PC-9 (cell line): ENCODE measurements around the gene ADAR. TPM values are rescaled to one million over a fixed set of nuclear protein-coding genes. Genes with fewer than 3 reads are reported as not detected.

Experiments
- BruUV-seq: library from RNA; stranded (reverse); fragments of 400-500 nt; replicated peaks from 2 replicates; lab custom pipeline; 2021; lab: Mats Ljungman, UMichigan
- CTCF ChIA-PET: fragments of 300-600 bp; sonication (Branson Sonifier 250); formaldehyde crosslinking; loops from one replicate; lab custom pipeline; 2022; ENCODE audit warnings: antibody characterized with exemption; lab: Charles Lee
- POLR2A ChIA-PET: fragments of 300-600 bp; sonication (Branson Sonifier 250); formaldehyde crosslinking; loops from one replicate; lab custom pipeline; 2022; ENCODE audit warnings: antibody characterized with exemption; ENCODE audit not compliant: unreplicated experiment; lab: Charles Lee
- DNase-seq, 2 experiments: peaks; one replicate each; pipeline versions ENCODE4 v3.0.0 to v3.0.0-alpha.2; 2015 to 2022; ENCODE audit warnings: mixed read lengths in 1 of 2
- H2AFZ ChIP-seq: fragments of 200-600 bp; sonication (generic); 2 replicates; pipeline ENCODE4 v1.8.1; 2017; ENCODE audit warnings: antibody characterized with exemption
- H3F3A ChIP-seq: fragments of 200-600 bp; sonication (generic); 2 replicates; pipeline ENCODE4 v1.8.1; 2017; ENCODE audit warnings: antibody characterized with exemption, mild to moderate bottlenecking, low read depth; ENCODE audit not compliant: insufficient read depth
- H3K27ac ChIP-seq: fragments of 200-600 bp; sonication (generic); 2 replicates; pipeline ENCODE4 v1.6.1; 2016; ENCODE audit warnings: mixed run types
- H3K27me3 ChIP-seq: fragments of 200-600 bp; sonication (generic); 2 replicates; pipeline ENCODE4 v1.6.1; 2016; ENCODE audit warnings: low read depth, mixed run types; ENCODE audit not compliant: insufficient read depth
- H3K36me3 ChIP-seq: fragments of 200-600 bp; sonication (generic); 2 replicates; pipeline ENCODE4 v1.6.1; 2016; ENCODE audit warnings: low read depth, mixed run types
- H3K4me1 ChIP-seq: fragments of 200-600 bp; sonication (generic); replicated peaks from 2 replicates; pipeline ENCODE4 v1.6.1; 2016; ENCODE audit warnings: mixed run types; ENCODE audit not compliant: insufficient read depth
- H3K4me2 ChIP-seq: fragments of 200-600 bp; sonication (generic); 2 replicates; pipeline ENCODE4 v1.6.1; 2017; ENCODE audit warnings: mixed run types
- H3K4me3 ChIP-seq: fragments of 200-600 bp; sonication (generic); 2 replicates; pipeline ENCODE4 v1.6.1; 2016; ENCODE audit warnings: mixed run types
- H3K79me2 ChIP-seq: fragments of 200-600 bp; sonication (generic); 2 replicates; pipeline ENCODE4 v1.6.1; 2017; ENCODE audit warnings: low read depth, mixed run types
- H3K9me2 ChIP-seq: fragments of 200-600 bp; sonication (generic); 2 replicates; pipeline ENCODE4 v1.8.1; 2017; ENCODE audit warnings: mild to moderate bottlenecking; ENCODE audit not compliant: insufficient read depth
- H3K9me3 ChIP-seq: fragments of 200-600 bp; sonication (generic); 2 replicates; pipeline ENCODE4 v1.8.1; 2016; ENCODE audit warnings: low read depth; ENCODE audit not compliant: insufficient read depth
- H4K20me1 ChIP-seq: fragments of 200-600 bp; sonication (generic); 2 replicates; pipeline ENCODE4 v1.8.1; 2017; ENCODE audit not compliant: insufficient read depth
- CTCF ChIP-seq: fragments of 200-600 bp; sonication (generic); conservative IDR thresholded peaks from 2 replicates; pipeline ENCODE4 v1.6.1; 2017; ENCODE audit warnings: mixed run types, antibody characterized with exemption, mild to moderate bottlenecking, moderate library complexity
- EZH2 ChIP-seq: fragments of 200-600 bp; sonication (generic); IDR thresholded peaks from 2 replicates; pipeline ENCODE4 v1.8.0; 2017; ENCODE audit warnings: antibody characterized with exemption, low read depth
- intact Hi-C: fragments of 100-400 bp; cut with micrococcal nuclease; formaldehyde crosslinking; loops from one replicate; pipeline ENCODE4 v1.10.0; 2022; ENCODE audit not compliant: unreplicated experiment
- total RNA-seq: library from RNA; stranded (reverse); gene quantifications from 2 replicates; pipeline ENCODE4 v1.2.3, GENCODE V29; 2021

ADAR gene
- total RNA-seq, 1 experiment from 2014 or later: 120 TPM

DNA sequence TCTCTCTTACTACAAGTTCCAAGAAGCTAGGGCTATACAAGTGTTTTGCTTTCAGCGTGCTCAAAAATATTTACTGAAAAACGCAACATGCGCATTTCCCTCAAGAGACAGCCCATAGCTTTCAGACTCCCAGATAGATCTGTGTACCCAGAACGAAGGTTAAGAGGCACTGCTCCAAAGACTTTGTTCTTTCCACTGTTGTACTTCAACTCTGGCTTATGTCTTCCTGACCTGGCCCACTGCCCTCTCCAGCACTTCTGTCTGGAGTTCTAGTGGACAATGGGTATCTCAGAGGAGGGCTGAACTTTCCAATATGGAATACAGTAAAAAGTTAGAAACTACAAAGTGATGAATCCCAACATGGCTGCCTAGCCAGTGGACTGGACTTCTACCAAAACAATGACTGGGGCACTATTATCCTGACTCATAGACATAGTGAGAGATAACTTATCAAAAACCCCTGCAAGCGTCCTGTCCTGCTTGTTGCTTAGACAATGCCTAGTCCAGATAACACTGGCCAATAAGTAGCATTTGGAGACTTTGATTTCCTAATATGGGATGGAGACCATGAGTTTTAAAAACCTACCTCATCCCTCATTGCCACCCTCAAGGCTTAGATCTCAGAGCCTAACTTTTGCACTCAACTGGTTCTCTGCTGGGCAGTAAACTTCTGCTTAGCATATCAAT lies 8.8 kb upstream of the ADAR start:
- no peak for TF ChIP-seq EZH2
- Histone ChIP-seq H3K36me3 (no peaks in the 10 kb centered on the region), H3K4me1 (no peaks in the 10 kb centered on the region), H3K9me2 (no peaks in the 10 kb centered on the region), H4K20me1 (peaks cover 17% of the 10 kb centered on the region), H2AFZ (no peak overlapping the region), H3K27me3 (no peaks in the 10 kb centered on the region), H3K9me3 (no peaks in the 10 kb centered on the region), H3K4me3 (no peak overlapping the region), H3K4me2 (no peak overlapping the region), H3K27ac (no peak overlapping the region), H3K79me2 (peaks cover 52% of the 10 kb centered on the region), H3F3A (no peaks in the 10 kb centered on the region)
- ChIA-PET CTCF (no interaction called here), POLR2A (no interaction called here)
- intact Hi-C loops: no loop called here
- no peak for DNase-seq
- BruUV-seq: no TSS peak

DNA sequence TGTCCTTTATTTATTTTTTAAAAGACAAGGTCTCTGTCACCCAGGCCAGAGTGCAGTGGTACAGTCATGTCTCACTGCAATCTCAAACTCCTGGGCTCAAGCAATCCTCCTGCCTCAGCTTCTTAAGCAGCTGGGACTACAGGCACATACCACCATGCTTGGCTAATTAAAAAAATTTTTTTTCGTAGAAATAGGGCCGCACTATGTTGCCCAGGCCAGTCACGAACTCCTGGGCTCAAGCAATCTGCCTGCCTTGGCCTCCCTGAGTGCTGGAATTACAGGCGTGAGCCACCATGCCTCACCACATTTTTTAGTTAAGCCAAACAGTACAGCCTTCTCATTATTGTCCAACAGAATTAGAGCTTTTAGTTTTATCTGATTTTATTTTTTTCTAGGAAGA lies 7.4 kb upstream of the ADAR start:
- Histone ChIP-seq H3K79me2 (peaks cover 48% of the 10 kb centered on the region), H3K36me3 (no peaks in the 10 kb centered on the region), H4K20me1 (peaks cover 14% of the 10 kb centered on the region), H3K9me2 (no peaks in the 10 kb centered on the region), H3K9me3 (no peaks in the 10 kb centered on the region), H3K27ac (no peak overlapping the region), H3K4me3 (no peak overlapping the region), H3K27me3 (no peaks in the 10 kb centered on the region), H3K4me2 (no peak overlapping the region), H2AFZ (no peak overlapping the region), H3F3A (peaks cover under 1% of the 10 kb centered on the region; the same call in 1 of the 2 replicates), H3K4me1 (no peaks in the 10 kb centered on the region)
- no TSS peak for BruUV-seq
- ChIA-PET CTCF (no interaction called here), POLR2A (no interaction called here)
- no peak for DNase-seq
- intact Hi-C loops: no loop called here
- TF ChIP-seq EZH2: no peak
- TF ChIP-seq CTCF: no peak

DNA sequence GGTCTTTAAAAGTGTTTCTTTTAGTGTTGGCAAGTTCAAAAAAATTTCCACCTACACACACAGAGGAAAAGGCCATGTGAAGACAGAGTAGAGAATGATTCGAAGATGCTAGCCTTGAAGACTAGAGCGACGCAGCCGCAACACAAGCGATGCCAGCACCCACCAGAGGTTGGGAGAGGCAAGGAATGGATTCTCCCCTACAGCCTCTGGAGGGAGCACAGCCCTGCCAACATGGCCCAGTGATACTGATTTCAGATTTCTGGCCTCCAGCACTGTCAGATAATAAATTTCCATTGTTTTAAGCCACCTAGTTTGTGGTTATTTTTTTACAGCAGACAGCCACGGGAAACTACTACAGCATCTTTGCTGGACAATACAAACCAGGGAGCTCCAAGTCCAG lies 6.9 kb upstream of the ADAR start:
- TF ChIP-seq CTCF (no peak), EZH2 (no peak)

GRCh38 chr1:154614247-154614646 lies 6.3 kb upstream of the ADAR start:
- Histone ChIP-seq H3F3A (peaks cover 12% of the 10 kb centered on the region; the same call in 1 of the 2 replicates), H3K27ac (no peak overlapping the region), H3K36me3 (no peaks in the 10 kb centered on the region), H2AFZ (no peak overlapping the region), H4K20me1 (peaks cover 6% of the 10 kb centered on the region), H3K4me1 (peaks cover 5% of the 10 kb centered on the region), H3K27me3 (no peaks in the 10 kb centered on the region), H3K9me2 (no peaks in the 10 kb centered on the region), H3K79me2 (peaks cover 49% of the 10 kb centered on the region), H3K4me2 (no peak overlapping the region), H3K9me3 (no peaks in the 10 kb centered on the region), H3K4me3 (no peak overlapping the region)
- TF ChIP-seq CTCF (no peak), EZH2 (no peak)
- CTCF ChIA-PET: no interaction called here
- intact Hi-C loops: no loop called here
- POLR2A ChIA-PET: no interaction called here
- DNase-seq: no peak
- BruUV-seq: no TSS peak

More for the DNA sequence above, 6.9 kb upstream of the ADAR start:
- DNase-seq: no peak
- intact Hi-C loops: no loop called here
- H3F3A ChIP-seq: peaks cover 5% of the 10 kb centered on the region; the same call in 1 of the 2 replicates
- H3K36me3 ChIP-seq: no peaks in the 10 kb centered on the region
- no peaks in the 10 kb centered on the region for H3K9me3 ChIP-seq
- no peaks in the 10 kb centered on the region for H3K4me1 ChIP-seq
- POLR2A ChIA-PET: no interaction called here
- no TSS peak for BruUV-seq
- no peak overlapping the region for H3K27ac ChIP-seq
- no peak overlapping the region for H2AFZ ChIP-seq
- H3K27me3 ChIP-seq: no peaks in the 10 kb centered on the region
- CTCF ChIA-PET: no interaction called here
- no peak overlapping the region for H3K4me3 ChIP-seq
- no peak overlapping the region for H3K4me2 ChIP-seq
- peaks cover 48% of the 10 kb centered on the region for H3K79me2 ChIP-seq
- H3K9me2 ChIP-seq: no peaks in the 10 kb centered on the region
- peaks cover 10% of the 10 kb centered on the region for H4K20me1 ChIP-seq
